Neural progenitor cell (in vitro differentiated cells): Measurements from ENCODE around the gene MARCHF6.

ENCODE experiments used
- EZH2 ChIP-seq: fragments of 200-600 bp; sonication (generic); IDR thresholded peaks from 2 replicates; pipeline ENCODE4 v1.6.1; 2017; ENCODE audit warnings: antibody characterized with exemption, mild to moderate bottlenecking, moderate library complexity
- TF ChIP-seq, protein P1 (sequence below): fragments of 200-600 bp; sonication (generic); IDR thresholded peaks from 2 replicates; pipeline ENCODE4 v1.5.1; 2017; ENCODE audit warnings: antibody characterized with exemption, mild to moderate bottlenecking

- TF ChIP-seq, protein P1, sequence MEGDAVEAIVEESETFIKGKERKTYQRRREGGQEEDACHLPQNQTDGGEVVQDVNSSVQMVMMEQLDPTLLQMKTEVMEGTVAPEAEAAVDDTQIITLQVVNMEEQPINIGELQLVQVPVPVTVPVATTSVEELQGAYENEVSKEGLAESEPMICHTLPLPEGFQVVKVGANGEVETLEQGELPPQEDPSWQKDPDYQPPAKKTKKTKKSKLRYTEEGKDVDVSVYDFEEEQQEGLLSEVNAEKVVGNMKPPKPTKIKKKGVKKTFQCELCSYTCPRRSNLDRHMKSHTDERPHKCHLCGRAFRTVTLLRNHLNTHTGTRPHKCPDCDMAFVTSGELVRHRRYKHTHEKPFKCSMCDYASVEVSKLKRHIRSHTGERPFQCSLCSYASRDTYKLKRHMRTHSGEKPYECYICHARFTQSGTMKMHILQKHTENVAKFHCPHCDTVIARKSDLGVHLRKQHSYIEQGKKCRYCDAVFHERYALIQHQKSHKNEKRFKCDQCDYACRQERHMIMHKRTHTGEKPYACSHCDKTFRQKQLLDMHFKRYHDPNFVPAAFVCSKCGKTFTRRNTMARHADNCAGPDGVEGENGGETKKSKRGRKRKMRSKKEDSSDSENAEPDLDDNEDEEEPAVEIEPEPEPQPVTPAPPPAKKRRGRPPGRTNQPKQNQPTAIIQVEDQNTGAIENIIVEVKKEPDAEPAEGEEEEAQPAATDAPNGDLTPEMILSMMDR = no peak
- no peak for TF ChIP-seq EZH2
Observed at GRCh38 chr5:10319202-10319851, 34.2 kb upstream of the MARCHF6 start.
